CD4-positive, alpha-beta T cell treated with Interferon gamma for 1 hour (primary cell): Measurements from ENCODE around the gene PGAM2.
A peak's percentile ranks its signal among the peaks of the same experiment; 100 is the strongest.

Source experiments
- DNase-seq: peaks from one replicate; pipeline ENCODE4 v3.0.0-alpha.2; 2020

Gene PGAM2

GRCh38 chr7:44063894-44064651, 1.3 kb downstream of the PGAM2 start:
- DNase-seq, result no peak

GRCh38 chr7:44063547-44063893, 1.8 kb downstream of the PGAM2 start:
- DNase-seq, result no peak

GRCh38 chr7:44062903-44063295, 2.5 kb downstream of the PGAM2 start:
- DNase-seq, result no peak

- DNase-seq, result no peak
Measured at GRCh38 chr7:44062180-44062902, 3.0 kb downstream of the PGAM2 start.

GRCh38 chr7:44061645-44062179, 3.7 kb downstream of the PGAM2 start:
- DNase-seq, result no peak

- no peak for DNase-seq
Measured at GRCh38 chr7:44060948-44061644, 4.3 kb downstream of the PGAM2 start.

- DNase-seq, result no peak
Measured at GRCh38 chr7:44060091-44060947, 5.0 kb downstream of the PGAM2 start.

- peak; percentile 68 for DNase-seq
Measured at GRCh38 chr7:44059219-44060090, 5.9 kb downstream of the PGAM2 start.

GRCh38 chr7:44058759-44059218, 6.6 kb downstream of the PGAM2 start:
- DNase-seq, result no peak

- DNase-seq, result peak; percentile 37
Measured at GRCh38 chr7:44057849-44058758, 7.3 kb downstream of the PGAM2 start.

GRCh38 chr7:44057181-44057848, 8.1 kb downstream of the PGAM2 start:
- DNase-seq, result no peak

GRCh38 chr7:44056681-44057080, 8.7 kb downstream of the PGAM2 start:
- DNase-seq, result no peak

- no peak for DNase-seq
Measured at GRCh38 chr7:44052771-44053365, 12.5 kb downstream of the PGAM2 start.

GRCh38 chr7:44051611-44052220, 13.7 kb downstream of the PGAM2 start:
- no peak for DNase-seq

GRCh38 chr7:44050915-44051560, 14.3 kb downstream of the PGAM2 start:
- DNase-seq, result no peak

- DNase-seq, result no peak
Measured at GRCh38 chr7:44050121-44050914, 15.0 kb downstream of the PGAM2 start.

GRCh38 chr7:44048031-44048795, 17.2 kb downstream of the PGAM2 start:
- no peak for DNase-seq
